HL-60/S4 treated with retinoic acid at 250 ng/mL for 4 days and 3 days (cell line): ENCODE data around the gene RYR3.
"Not testable (repeated sequence)": the region's sequence is repeated elsewhere in the genome, so short reads cannot be mapped to it uniquely, and the experiment has no call there.

Source experiments
- in situ Hi-C: fragments of 300-500 bp; cut with MboI; formaldehyde crosslinking; loops from 2 replicates; pipeline ENCODE4 v1.7.0; 2022; ENCODE audit warnings: low sequenced_read_pairs

The RYR3 gene

GRCh38 chr15:33808720-33809457 lies 498.1 kb downstream of the RYR3 start:
- in situ Hi-C loops, result no loop called here

GRCh38 chr15:33810073-33810595 lies 499.4 kb downstream of the RYR3 start:
- in situ Hi-C loops, result no loop called here

GRCh38 chr15:33810806-33811205 lies 500.0 kb downstream of the RYR3 start:
- in situ Hi-C loops, result no loop called here

- in situ Hi-C loops, result no loop called here
These were observed 503.1 kb downstream of the RYR3 start for GRCh38 chr15:33813891-33814290.

- in situ Hi-C loops, result not testable (repeated sequence)
These were observed 508.7 kb downstream of the RYR3 start for GRCh38 chr15:33819499-33819898.

GRCh38 chr15:33822479-33822878 lies 511.7 kb downstream of the RYR3 start:
- in situ Hi-C loops, result no loop called here

- in situ Hi-C loops, result no loop called here
These were observed 512.4 kb downstream of the RYR3 start for GRCh38 chr15:33823119-33823518.

GRCh38 chr15:33825453-33825852 lies 514.7 kb downstream of the RYR3 start:
- in situ Hi-C loops, result no loop called here

- in situ Hi-C loops, result no loop called here
These were observed 515.4 kb downstream of the RYR3 start for GRCh38 chr15:33826201-33826600.

GRCh38 chr15:33830351-33830750 lies 519.6 kb downstream of the RYR3 start:
- in situ Hi-C loops, result no loop called here

GRCh38 chr15:33831646-33832045 lies 520.9 kb downstream of the RYR3 start:
- in situ Hi-C loops, result no loop called here

- in situ Hi-C loops, result no loop called here
These were observed 524.4 kb downstream of the RYR3 start for GRCh38 chr15:33834892-33835743.

- in situ Hi-C loops, result no loop called here
These were observed 526.5 kb downstream of the RYR3 start for GRCh38 chr15:33837294-33837693.

GRCh38 chr15:33839540-33839939 lies 528.8 kb downstream of the RYR3 start:
- in situ Hi-C loops, result no loop called here

- in situ Hi-C loops, result no loop called here
These were observed 529.8 kb downstream of the RYR3 start for GRCh38 chr15:33840615-33841014.

- in situ Hi-C loops, result no loop called here
These were observed 533.4 kb downstream of the RYR3 start for GRCh38 chr15:33844186-33844585.

- in situ Hi-C loops, result no loop called here
These were observed 533.8 kb downstream of the RYR3 start for GRCh38 chr15:33844597-33844996.

GRCh38 chr15:33846142-33846541 lies 535.4 kb downstream of the RYR3 start:
- in situ Hi-C loops, result no loop called here

- in situ Hi-C loops, result no loop called here
These were observed 536.1 kb downstream of the RYR3 start for GRCh38 chr15:33846862-33847261.

GRCh38 chr15:33848011-33848410 lies 537.2 kb downstream of the RYR3 start:
- in situ Hi-C loops, result no loop called here

- in situ Hi-C loops, result no loop called here
These were observed 540.3 kb downstream of the RYR3 start for GRCh38 chr15:33851079-33851478.

- in situ Hi-C loops, result no loop called here
These were observed 541.3 kb downstream of the RYR3 start for GRCh38 chr15:33852094-33852493.
